GM19099 (cell line): Measurements from ENCODE around the gene SOWAHD.

Experiments
- POLR2A ChIP-seq: IDR thresholded peaks from 3 replicates; pipeline ENCODE4 v1.6.1; 2011; ENCODE audit warnings: low read depth; ENCODE audit not compliant: insufficient read length; ENCODE audit errors: extremely low read depth

The SOWAHD gene

DNA sequence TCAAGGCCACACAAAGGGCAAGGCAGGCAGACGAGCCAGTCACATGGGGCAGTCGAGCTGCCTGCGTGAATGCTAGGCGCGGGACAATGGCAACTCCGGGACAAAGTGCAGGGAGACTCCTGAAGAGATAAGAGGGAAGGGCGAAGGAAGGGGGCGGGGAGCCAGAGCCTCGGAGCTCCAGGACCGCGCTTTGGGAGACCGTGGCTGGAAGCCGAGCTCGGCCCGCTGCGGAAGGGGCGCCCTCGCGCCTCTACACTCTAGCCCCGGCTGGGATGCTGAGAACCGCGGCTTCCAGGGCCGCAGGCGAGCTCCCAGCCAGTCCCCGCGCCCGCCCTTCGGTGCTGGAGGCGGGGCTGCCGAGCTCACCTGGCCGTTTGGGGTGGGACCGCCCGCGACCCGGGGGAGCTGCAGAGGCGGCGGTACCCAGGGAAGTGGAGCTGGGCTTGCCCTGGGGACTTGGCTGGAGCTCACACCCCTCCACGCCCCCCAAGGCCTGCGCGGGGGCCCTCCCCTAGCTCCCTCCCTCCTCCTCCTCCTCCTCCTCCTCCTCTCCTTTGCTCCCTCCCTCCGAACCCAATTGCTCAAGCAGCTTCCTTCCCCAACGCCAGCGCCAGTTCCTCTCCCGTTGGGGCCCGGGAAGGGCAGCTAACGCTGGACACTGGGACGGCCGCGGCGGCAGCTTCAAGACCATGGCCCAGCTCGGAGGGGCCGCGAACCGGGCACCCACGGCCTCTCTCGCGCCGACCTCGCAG lies at the start of gene SOWAHD:
Gene SOWAHD (plus strand): TSS at position 610 of the 752 bp plus-strand sequence. CDS start 80 bp downstream, at position 690.
- TF ChIP-seq POLR2A, result no peak

DNA sequence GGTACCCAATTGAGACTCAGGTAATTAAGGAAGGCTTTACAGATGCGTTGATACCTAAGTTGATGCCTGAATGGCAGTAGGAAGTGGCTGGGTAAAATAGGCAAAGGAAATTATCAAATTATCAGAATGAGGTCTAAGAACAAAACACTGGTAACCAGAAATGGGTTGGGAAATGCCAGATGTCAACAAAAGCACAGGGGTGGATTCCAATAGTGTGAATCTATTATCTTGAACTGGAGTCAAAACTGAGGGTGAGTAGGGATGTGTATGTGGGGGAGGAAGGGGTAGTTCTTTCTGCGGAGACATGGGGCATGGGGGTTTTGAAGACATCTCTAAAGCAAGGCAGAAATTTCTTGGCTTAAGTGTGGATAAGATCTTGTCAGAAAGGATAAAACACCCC lies 49.5 kb upstream of the SOWAHD start:
- no peak for TF ChIP-seq POLR2A

DNA sequence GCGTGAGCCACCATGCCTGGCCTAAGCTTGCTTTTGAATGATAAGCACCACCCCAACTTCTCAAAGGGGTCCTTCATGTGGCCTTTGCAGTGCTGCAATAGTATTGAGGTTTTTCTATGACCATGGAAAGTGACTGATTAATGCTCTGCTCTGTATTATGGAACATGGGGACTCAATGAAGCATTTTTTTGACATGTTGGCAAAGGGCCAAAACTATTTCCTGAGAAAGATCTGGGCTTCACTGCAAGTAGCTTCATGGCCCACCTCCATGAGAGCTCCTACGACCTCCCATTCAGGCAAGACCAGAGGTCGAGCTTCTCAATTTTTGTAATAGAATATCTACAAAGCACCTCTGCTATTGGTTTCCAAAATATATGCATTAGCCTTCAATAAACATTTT lies 48.8 kb upstream of the SOWAHD start:
- no peak for TF ChIP-seq POLR2A

DNA sequence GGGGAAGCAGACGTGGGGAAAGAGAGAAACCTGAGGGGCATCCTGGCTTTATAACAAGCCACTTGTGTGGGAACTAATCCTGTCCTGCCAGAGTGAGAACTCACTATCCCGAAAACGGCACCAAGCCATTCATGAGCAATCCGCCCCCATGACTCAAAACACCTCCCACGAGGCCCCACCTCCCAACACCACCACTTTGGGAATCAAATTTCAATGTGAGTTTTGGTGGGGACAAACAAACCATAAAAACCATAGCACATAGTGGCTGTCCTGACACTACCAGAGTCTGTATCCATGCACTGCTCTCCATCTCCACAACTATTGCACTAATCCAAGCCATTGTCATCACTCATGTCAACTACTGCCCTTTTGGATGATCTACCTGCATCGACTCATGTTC lies 36.9 kb upstream of the SOWAHD start:
- TF ChIP-seq POLR2A, result no peak

- TF ChIP-seq POLR2A, result no peak
These were observed 36.5 kb upstream of the SOWAHD start for GRCh38 chrX:119721926-119722325.

GRCh38 chrX:119726900-119727555 lies 31.4 kb upstream of the SOWAHD start:
- TF ChIP-seq POLR2A, result no peak

- TF ChIP-seq POLR2A, result no peak
These were observed 29.9 kb upstream of the SOWAHD start for GRCh38 chrX:119728487-119728886.

GRCh38 chrX:119729408-119730201 lies 28.8 kb upstream of the SOWAHD start:
- no peak for TF ChIP-seq POLR2A

DNA sequence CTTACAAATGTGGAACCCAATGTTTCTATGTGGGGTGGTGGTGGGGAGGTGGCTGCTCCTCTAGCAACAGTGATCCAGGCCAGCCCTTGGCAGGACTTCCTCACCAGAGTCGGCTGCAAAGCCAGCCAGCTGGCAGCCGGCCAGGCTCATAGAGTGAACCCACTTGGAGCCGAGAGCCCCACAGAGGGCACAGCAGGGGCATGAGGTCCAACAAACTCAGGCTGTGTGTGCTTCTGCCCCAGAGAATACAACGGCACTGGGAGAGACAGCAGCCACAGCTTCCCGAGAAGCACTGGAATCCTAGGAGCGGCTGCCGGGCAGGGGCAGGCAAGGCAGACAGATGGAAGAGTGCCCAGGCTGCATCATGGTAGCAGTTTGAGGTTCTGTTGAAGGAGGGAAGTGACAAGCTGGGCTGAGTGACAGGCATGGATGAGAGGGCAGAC lies 23.5 kb upstream of the SOWAHD start:
- TF ChIP-seq POLR2A, result no peak

DNA sequence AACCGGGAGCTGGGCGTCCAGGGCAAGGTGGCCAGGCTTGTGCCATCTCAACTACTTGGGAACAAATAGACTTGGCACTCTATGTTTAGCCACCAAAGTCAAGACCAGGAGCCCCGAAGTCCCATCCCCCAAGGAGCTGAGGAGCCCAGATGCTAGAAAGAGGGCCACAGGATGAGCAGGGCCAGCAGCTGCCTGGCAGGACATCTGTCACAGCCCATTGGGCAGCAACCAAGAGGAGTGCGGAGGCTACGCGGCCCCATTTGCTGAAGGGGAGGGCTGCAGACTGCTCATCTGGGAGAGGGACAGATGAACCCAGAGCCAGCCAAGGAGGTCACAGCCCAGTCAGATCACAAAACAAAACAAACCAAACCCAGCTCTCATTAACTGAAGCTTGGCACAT lies 22.9 kb upstream of the SOWAHD start:
- TF ChIP-seq POLR2A, result no peak

GRCh38 chrX:119736206-119736764 lies 22.1 kb upstream of the SOWAHD start:
- TF ChIP-seq POLR2A, result no peak

GRCh38 chrX:119738742-119739141 lies 19.6 kb upstream of the SOWAHD start:
- TF ChIP-seq POLR2A, result no peak

DNA sequence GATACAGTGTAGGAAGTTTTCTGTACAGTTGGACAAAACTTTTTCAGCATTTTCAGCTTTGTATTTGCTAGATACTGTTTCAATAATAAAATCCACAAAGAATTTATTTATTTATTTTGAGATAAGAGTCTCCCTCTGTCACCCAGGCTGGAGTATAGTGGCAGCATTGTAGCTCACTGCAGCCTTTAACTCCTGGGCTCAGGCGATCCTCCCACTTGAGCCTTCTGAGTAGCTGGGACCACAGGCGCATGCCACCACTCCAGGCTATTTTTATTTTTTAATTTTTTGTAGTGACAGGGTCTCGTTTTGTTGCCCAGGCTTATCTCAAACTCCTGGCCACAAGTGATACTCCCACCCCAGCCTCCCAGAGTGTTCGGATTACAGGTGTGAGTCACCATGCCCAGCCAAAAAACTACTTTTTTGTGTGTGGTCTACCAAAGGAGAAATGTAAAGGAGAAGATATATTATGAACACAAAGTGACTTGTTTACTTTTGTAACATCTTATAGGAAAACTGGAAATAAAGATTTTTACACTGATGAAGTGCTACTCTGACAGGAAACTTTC lies 13.0 kb upstream of the SOWAHD start:
- TF ChIP-seq POLR2A, result no peak

GRCh38 chrX:119753001-119753400 lies 5.4 kb upstream of the SOWAHD start:
- TF ChIP-seq POLR2A, result no peak
